ENCODE results near the gene KCNT1. TPM values are rescaled to one million over a fixed set of nuclear protein-coding genes. Genes with fewer than 3 reads are reported as not detected.

KCNT1 gene
- total RNA-seq, 1 experiment from 2014 or later: not detected

DNA sequence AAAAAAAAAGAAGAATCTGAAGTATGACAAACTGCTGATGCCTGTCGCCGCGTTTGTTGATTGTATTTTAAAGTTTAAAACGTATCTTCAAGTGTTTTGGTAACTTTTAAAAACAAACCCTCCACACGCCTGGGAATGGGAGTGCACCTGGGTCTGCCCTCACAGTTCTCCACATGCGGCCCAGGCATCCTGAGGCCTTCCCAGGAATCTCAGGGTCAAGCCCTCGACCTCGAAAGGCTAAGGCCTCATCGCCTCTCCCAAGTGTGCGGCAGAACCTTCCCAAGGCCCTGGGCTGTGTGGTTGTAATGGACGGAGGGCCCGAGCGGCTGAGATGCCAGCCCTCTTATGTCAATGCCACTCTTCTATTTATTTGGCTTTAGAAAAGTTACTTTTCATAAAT, 111.0 kb downstream of the KCNT1 start:
- Histone ChIP-seq H3K79me2 (ENCODE audit: low read length) (no peaks in the 10 kb centered on the region), H3K36me3 (ENCODE audit: insufficient read depth, low read length) (0 out of 2 replicates have a peak, but pooled peaks cover 3% of the 10 kb centered on the region), H3K9me2 (replicated peaks; ENCODE audit: insufficient read depth, low read length) (no peaks in the 10 kb centered on the region), H3K4me3 (ENCODE audit: low read length) (no peak overlapping the region), H2AFZ (ENCODE audit: low read length) (no peak overlapping the region), H3K27ac (ENCODE audit: low read length) (no peak overlapping the region), H3K9me3 (ENCODE audit: low read length) (no peaks in the 10 kb centered on the region), H3K4me1 (ENCODE audit: low read length) (no peaks in the 10 kb centered on the region), H3K27me3 (ENCODE audit: low read length) (no peaks in the 10 kb centered on the region), H4K20me1 (ENCODE audit: insufficient read depth, low read depth, low read length) (peaks cover 7% of the 10 kb centered on the region; the same call in 1 of the 2 replicates), H3K9ac (ENCODE audit: low read length) (no peak overlapping the region), H3K4me2 (ENCODE audit: low read depth, low read length, poor library complexity, severe bottlenecking) (no peak overlapping the region)
- DNase-seq: no peak

DNA sequence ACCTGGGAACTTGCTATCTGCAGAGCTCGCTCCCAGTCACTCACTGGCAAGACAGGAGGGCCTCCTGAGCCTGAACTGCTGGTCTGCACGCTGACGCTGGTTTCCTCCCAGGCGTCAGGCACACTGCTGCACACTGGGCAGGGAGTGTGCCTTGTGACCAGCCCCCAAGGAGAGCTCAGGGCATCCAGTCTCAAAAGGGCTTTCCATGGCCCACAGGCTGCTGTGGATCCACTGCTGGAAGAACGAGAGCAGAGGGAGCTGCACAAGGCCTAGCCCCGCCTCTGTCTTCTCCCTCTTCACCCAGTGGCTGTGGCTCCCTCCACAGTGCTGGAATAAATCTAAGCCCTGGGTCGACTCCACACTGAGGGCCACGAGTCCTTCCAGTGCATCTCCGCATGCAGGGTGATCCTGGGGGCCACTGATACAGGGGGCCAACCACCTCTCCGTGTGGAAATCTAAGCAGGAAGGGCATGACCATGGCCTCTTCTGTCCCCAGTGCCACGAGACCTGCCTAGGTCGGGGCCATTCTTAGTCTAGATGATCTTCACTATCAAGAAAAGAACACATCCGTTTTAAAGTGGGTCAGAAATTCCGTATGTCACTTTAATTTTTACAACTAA, 111.8 kb downstream of the KCNT1 start:
- Histone ChIP-seq H3K27me3 (ENCODE audit: low read length) (no peaks in the 10 kb centered on the region), H3K79me2 (ENCODE audit: low read length) (no peaks in the 10 kb centered on the region), H3K4me3 (ENCODE audit: low read length) (no peak overlapping the region), H3K9ac (ENCODE audit: low read length) (no peak overlapping the region), H3K27ac (ENCODE audit: low read length) (no peak overlapping the region), H3K9me2 (replicated peaks; ENCODE audit: insufficient read depth, low read length) (no peaks in the 10 kb centered on the region), H3K9me3 (ENCODE audit: low read length) (no peaks in the 10 kb centered on the region), H3K4me1 (ENCODE audit: low read length) (no peaks in the 10 kb centered on the region), H2AFZ (ENCODE audit: low read length) (no peak overlapping the region), H3K4me2 (ENCODE audit: low read depth, low read length, poor library complexity, severe bottlenecking) (no peak overlapping the region), H3K36me3 (ENCODE audit: insufficient read depth, low read length) (0 out of 2 replicates have a peak, but pooled peaks cover 3% of the 10 kb centered on the region), H4K20me1 (ENCODE audit: insufficient read depth, low read depth, low read length) (peaks cover 7% of the 10 kb centered on the region; the same call in 1 of the 2 replicates)
- no peak for DNase-seq

GRCh38 chr9:135814421-135815095, 112.6 kb downstream of the KCNT1 start:
- Histone ChIP-seq H3K4me2 (ENCODE audit: low read depth, low read length, poor library complexity, severe bottlenecking) (no peak overlapping the region), H3K79me2 (ENCODE audit: low read length) (no peaks in the 10 kb centered on the region), H3K9me3 (ENCODE audit: low read length) (no peaks in the 10 kb centered on the region), H3K4me3 (ENCODE audit: low read length) (no peak overlapping the region), H4K20me1 (ENCODE audit: insufficient read depth, low read depth, low read length) (0 out of 2 replicates have a peak, but pooled peaks cover 3% of the 10 kb centered on the region), H3K27me3 (ENCODE audit: low read length) (no peaks in the 10 kb centered on the region), H3K9me2 (replicated peaks; ENCODE audit: insufficient read depth, low read length) (no peaks in the 10 kb centered on the region), H3K4me1 (ENCODE audit: low read length) (no peaks in the 10 kb centered on the region), H3K9ac (ENCODE audit: low read length) (no peak overlapping the region), H2AFZ (ENCODE audit: low read length) (no peak overlapping the region), H3K27ac (ENCODE audit: low read length) (no peak overlapping the region), H3K36me3 (ENCODE audit: insufficient read depth, low read length) (0 out of 2 replicates have a peak, but pooled peaks cover 3% of the 10 kb centered on the region)
- DNase-seq: no peak

DNA sequence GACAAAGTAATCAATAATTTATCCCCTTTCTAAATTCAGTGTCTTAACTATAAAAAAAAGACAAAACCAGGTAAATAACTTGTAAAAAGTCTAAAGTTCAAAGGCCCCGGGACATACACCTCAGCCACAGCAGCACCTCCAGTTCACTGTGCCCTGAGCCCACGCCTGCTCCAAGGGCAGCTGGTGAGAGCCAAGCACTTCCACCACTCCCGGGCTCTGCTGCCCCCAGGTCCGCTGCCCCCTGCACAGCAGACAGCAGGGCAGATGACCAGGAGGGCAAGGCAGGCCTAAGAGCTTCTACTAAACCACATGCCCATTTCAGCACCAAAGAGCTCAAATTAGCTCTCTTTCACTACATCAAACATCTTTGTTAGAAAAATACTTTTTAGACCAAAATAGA, 113.4 kb downstream of the KCNT1 start:
- H3K27ac ChIP-seq (ENCODE audit: low read length): no peak overlapping the region
- H3K4me1 ChIP-seq (ENCODE audit: low read length): no peaks in the 10 kb centered on the region
- no peak overlapping the region for H2AFZ ChIP-seq (ENCODE audit: low read length)
- no peak overlapping the region for H3K4me3 ChIP-seq (ENCODE audit: low read length)
- H3K9me2 ChIP-seq (replicated peaks; ENCODE audit: insufficient read depth, low read length): no peaks in the 10 kb centered on the region
- no peaks in the 10 kb centered on the region for H3K27me3 ChIP-seq (ENCODE audit: low read length)
- no peaks in the 10 kb centered on the region for H3K9me3 ChIP-seq (ENCODE audit: low read length)
- H3K36me3 ChIP-seq (ENCODE audit: insufficient read depth, low read length): 0 out of 2 replicates have a peak, but pooled peaks cover 3% of the 10 kb centered on the region
- no peak overlapping the region for H3K4me2 ChIP-seq (ENCODE audit: low read depth, low read length, poor library complexity, severe bottlenecking)
- DNase-seq: no peak
- no peak overlapping the region for H3K9ac ChIP-seq (ENCODE audit: low read length)
- H3K79me2 ChIP-seq (ENCODE audit: low read length): no peaks in the 10 kb centered on the region
- H4K20me1 ChIP-seq (ENCODE audit: insufficient read depth, low read depth, low read length): no peaks in the 10 kb centered on the region

DNA sequence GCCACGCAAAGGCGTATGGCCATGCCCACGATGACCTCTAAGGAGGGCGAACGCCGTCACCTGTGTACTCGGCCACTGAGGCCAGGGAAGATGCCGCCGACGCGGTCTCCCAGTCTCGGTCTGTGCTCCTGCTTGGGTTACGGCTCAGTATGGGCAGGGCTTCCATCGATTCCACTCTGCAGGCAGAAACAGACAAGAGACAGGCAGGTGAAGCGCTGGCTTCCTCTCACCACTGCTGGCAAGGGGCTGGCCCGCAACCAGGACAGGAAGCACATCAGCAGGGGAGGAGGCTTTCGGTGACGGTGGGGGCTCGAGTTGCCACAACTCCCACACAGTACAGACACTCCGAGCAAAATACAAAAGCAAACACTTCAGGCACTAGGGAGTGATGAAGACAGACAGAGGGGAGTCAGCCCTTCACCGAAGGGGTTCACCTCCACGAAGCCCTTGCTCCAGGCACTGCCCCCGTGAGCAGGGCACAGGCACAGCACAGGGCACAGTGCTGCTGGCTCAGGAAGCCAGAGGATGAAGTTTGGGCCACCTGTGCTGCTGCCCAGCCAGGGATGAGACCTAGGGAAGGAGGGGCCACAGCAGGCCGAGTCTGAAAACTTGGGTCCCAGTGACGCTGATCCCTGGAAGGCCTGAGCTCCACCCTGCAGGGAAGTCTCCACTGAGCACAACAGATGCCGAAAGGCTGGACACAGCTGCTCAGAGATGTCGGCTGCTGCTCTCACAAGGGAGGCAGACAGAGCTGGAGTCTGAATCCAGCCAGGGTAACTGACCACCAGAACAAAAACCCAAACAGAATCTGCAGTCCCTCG, 114.1 kb downstream of the KCNT1 start:
- H3K36me3 ChIP-seq (ENCODE audit: insufficient read depth, low read length): 0 out of 2 replicates have a peak, but pooled peaks cover 3% of the 10 kb centered on the region
- no peak for DNase-seq
- no peak overlapping the region for H3K9ac ChIP-seq (ENCODE audit: low read length)

DNA sequence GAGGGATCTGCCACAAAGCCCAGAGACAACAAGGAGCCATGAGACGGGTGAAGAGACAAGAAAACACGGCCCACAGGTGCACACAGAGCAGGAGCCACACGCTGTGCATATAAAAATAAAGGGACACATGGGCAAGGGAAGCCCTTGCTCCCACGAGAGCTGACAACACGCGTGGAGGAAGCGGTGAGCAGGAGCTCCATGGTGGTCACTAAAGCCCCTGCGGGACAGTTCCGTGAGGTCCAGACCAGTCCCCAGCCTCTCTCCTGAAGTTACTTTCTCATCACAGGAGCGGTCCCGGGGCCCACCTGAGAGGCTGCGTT, 114.6 kb downstream of the KCNT1 start:
- Histone ChIP-seq H3K27me3 (ENCODE audit: low read length) (no peaks in the 10 kb centered on the region), H3K79me2 (ENCODE audit: low read length) (no peaks in the 10 kb centered on the region), H2AFZ (ENCODE audit: low read length) (no peak overlapping the region), H3K4me2 (ENCODE audit: low read depth, low read length, poor library complexity, severe bottlenecking) (no peak overlapping the region), H3K4me3 (ENCODE audit: low read length) (no peak overlapping the region), H3K4me1 (ENCODE audit: low read length) (no peaks in the 10 kb centered on the region), H3K36me3 (ENCODE audit: insufficient read depth, low read length) (0 out of 2 replicates have a peak, but pooled peaks cover 3% of the 10 kb centered on the region), H3K9me3 (ENCODE audit: low read length) (no peaks in the 10 kb centered on the region), H3K27ac (ENCODE audit: low read length) (no peak overlapping the region), H3K9me2 (replicated peaks; ENCODE audit: insufficient read depth, low read length) (no peaks in the 10 kb centered on the region), H3K9ac (ENCODE audit: low read length) (no peak overlapping the region), H4K20me1 (ENCODE audit: insufficient read depth, low read depth, low read length) (no peaks in the 10 kb centered on the region)
- no peak for DNase-seq

More for the DNA sequence above, 114.1 kb downstream of the KCNT1 start:
- Histone ChIP-seq H3K4me2 (ENCODE audit: low read depth, low read length, poor library complexity, severe bottlenecking) (no peak overlapping the region), H2AFZ (ENCODE audit: low read length) (no peak overlapping the region), H3K27ac (ENCODE audit: low read length) (no peak overlapping the region), H3K9me2 (replicated peaks; ENCODE audit: insufficient read depth, low read length) (no peaks in the 10 kb centered on the region), H3K4me3 (ENCODE audit: low read length) (no peak overlapping the region), H3K79me2 (ENCODE audit: low read length) (no peaks in the 10 kb centered on the region), H3K27me3 (ENCODE audit: low read length) (no peaks in the 10 kb centered on the region), H3K9me3 (ENCODE audit: low read length) (no peaks in the 10 kb centered on the region), H4K20me1 (ENCODE audit: insufficient read depth, low read depth, low read length) (no peaks in the 10 kb centered on the region), H3K4me1 (ENCODE audit: low read length) (no peaks in the 10 kb centered on the region)

- no peak for DNase-seq
- H2AFZ ChIP-seq (ENCODE audit: low read length): no peak overlapping the region
These were observed 116.1 kb downstream of the KCNT1 start for GRCh38 chr9:135817951-135818717.

More at GRCh38 chr9:135817951-135818717, 116.1 kb downstream of the KCNT1 start:
- no peak overlapping the region for H3K4me2 ChIP-seq (ENCODE audit: low read depth, low read length, poor library complexity, severe bottlenecking)
- no peak overlapping the region for H3K9ac ChIP-seq (ENCODE audit: low read length)
- no peaks in the 10 kb centered on the region for H3K9me3 ChIP-seq (ENCODE audit: low read length)
- H4K20me1 ChIP-seq (ENCODE audit: insufficient read depth, low read depth, low read length): no peaks in the 10 kb centered on the region
- peaks cover 5% of the 10 kb centered on the region; the same call in 1 of the 2 replicates for H3K36me3 ChIP-seq (ENCODE audit: insufficient read depth, low read length)
- H3K4me1 ChIP-seq (ENCODE audit: low read length): no peaks in the 10 kb centered on the region
- H3K79me2 ChIP-seq (ENCODE audit: low read length): no peaks in the 10 kb centered on the region
- H3K27me3 ChIP-seq (ENCODE audit: low read length): no peaks in the 10 kb centered on the region
- H3K9me2 ChIP-seq (replicated peaks; ENCODE audit: insufficient read depth, low read length): no peaks in the 10 kb centered on the region
- no peak overlapping the region for H3K27ac ChIP-seq (ENCODE audit: low read length)
- H3K4me3 ChIP-seq (ENCODE audit: low read length): no peak overlapping the region

All from Karpas-422 (cell line).